ENCODE results near the gene MTMR3. TPM values are rescaled to one million over a fixed set of nuclear protein-coding genes. Genes with fewer than 3 reads are reported as not detected.

Gene MTMR3
- total and polyA plus RNA-seq, 3 experiments from 2014 or later = 19.7 to 22.5 (median 20.6) TPM

GRCh38 chr22:29992341-29993275 is 109.6 kb downstream of the MTMR3 start:
- Histone ChIP-seq H3K4me3 (ENCODE audit: low read length) (no peak overlapping the region), H3K27ac (ENCODE audit: low read depth, low read length) (no peak overlapping the region), H3K27me3 (ENCODE audit: insufficient read depth, low read length, poor library complexity, severe bottlenecking) (no peaks in the 10 kb centered on the region), H3K36me3 (ENCODE audit: insufficient read depth, low read length) (peaks cover 19% of the 10 kb centered on the region), H3K4me1 (ENCODE audit: insufficient read depth, low read length) (no peaks in the 10 kb centered on the region), H3K9me3 (ENCODE audit: low read length) (no peaks in the 10 kb centered on the region)
- Mint-ChIP-seq H3K27ac (peak overlapping the region in 1 of 8 donors; percentile 17), H3K36me3 (peaks cover 0 to 75% (median 22%) of the 10 kb centered on the region in 3 donors), H3K4me1 (peaks cover 5 to 10% (median 6%) of the 10 kb centered on the region in 3 donors), H3K4me3 (no peak overlapping the region), H3K27me3 (no peaks in the 10 kb centered on the region), H3K9me3 (no peaks in the 10 kb centered on the region)
- ChIA-PET CTCF (interaction anchor here (1.5 kb wide), 1 partner anchor 13 kb away, joined by 7 read pairs; no protein-coding TSS in a partner anchor), POLR2A (no interaction called here)
- DNase-seq = no peak

GRCh38 chr22:29994027-29994715 is 111.2 kb downstream of the MTMR3 start:
- Histone ChIP-seq H3K4me1 (ENCODE audit: insufficient read depth, low read length) (no peaks in the 10 kb centered on the region), H3K27ac (ENCODE audit: low read depth, low read length) (no peak overlapping the region), H3K27me3 (ENCODE audit: insufficient read depth, low read length, poor library complexity, severe bottlenecking) (no peaks in the 10 kb centered on the region), H3K36me3 (ENCODE audit: insufficient read depth, low read length) (peaks cover 19% of the 10 kb centered on the region), H3K4me3 (ENCODE audit: low read length) (no peak overlapping the region), H3K9me3 (ENCODE audit: low read length) (no peaks in the 10 kb centered on the region)
- Mint-ChIP-seq H3K27me3 (no peaks in the 10 kb centered on the region), H3K4me3 (no peak overlapping the region), H3K9me3 (no peaks in the 10 kb centered on the region), H3K4me1 (peaks cover 5 to 10% (median 6%) of the 10 kb centered on the region in 3 donors), H3K27ac (peak overlapping the region in 1 of 8 donors; percentile 15), H3K36me3 (peaks cover 0 to 73% (median 29%) of the 10 kb centered on the region in 3 donors)
- DNase-seq = no peak
- CTCF ChIA-PET = no interaction called here
- POLR2A ChIA-PET = no interaction called here

- Histone ChIP-seq H3K9me3 (ENCODE audit: low read length) (no peaks in the 10 kb centered on the region), H3K27me3 (ENCODE audit: insufficient read depth, low read length, poor library complexity, severe bottlenecking) (no peaks in the 10 kb centered on the region), H3K27ac (ENCODE audit: low read depth, low read length) (no peak overlapping the region), H3K36me3 (ENCODE audit: insufficient read depth, low read length) (peaks cover 19% of the 10 kb centered on the region), H3K4me3 (ENCODE audit: low read length) (no peak overlapping the region), H3K4me1 (ENCODE audit: insufficient read depth, low read length) (no peaks in the 10 kb centered on the region)
- Mint-ChIP-seq H3K27me3 (no peaks in the 10 kb centered on the region), H3K27ac (peak overlapping the region in 4 of 8 donors; percentile 31 to 70 (median 48)), H3K9me3 (no peaks in the 10 kb centered on the region), H3K36me3 (peaks cover 0 to 74% (median 26%) of the 10 kb centered on the region in 3 donors), H3K4me1 (peaks cover 5 to 10% (median 6%) of the 10 kb centered on the region in 3 donors), H3K4me3 (no peak overlapping the region)
- no peak for DNase-seq
- ChIA-PET CTCF (no interaction called here), POLR2A (no interaction called here)
These were observed 112.0 kb downstream of the MTMR3 start for GRCh38 chr22:29994943-29995342.

GRCh38 chr22:29997107-29997506 is 114.1 kb downstream of the MTMR3 start:
- Mint-ChIP-seq H3K9me3 (no peaks in the 10 kb centered on the region), H3K36me3 (peaks cover 0 to 73% (median 19%) of the 10 kb centered on the region in 3 donors), H3K4me1 (peaks cover 5 to 10% (median 6%) of the 10 kb centered on the region in 3 donors), H3K27me3 (no peaks in the 10 kb centered on the region), H3K27ac (peak overlapping the region in 3 of 8 donors; percentile 6 to 32 (median 23)), H3K4me3 (no peak overlapping the region)
- Histone ChIP-seq H3K36me3 (ENCODE audit: insufficient read depth, low read length) (peaks cover 15% of the 10 kb centered on the region), H3K27me3 (ENCODE audit: insufficient read depth, low read length, poor library complexity, severe bottlenecking) (no peaks in the 10 kb centered on the region), H3K27ac (ENCODE audit: low read depth, low read length) (no peak overlapping the region), H3K9me3 (ENCODE audit: low read length) (no peaks in the 10 kb centered on the region), H3K4me3 (ENCODE audit: low read length) (no peak overlapping the region), H3K4me1 (ENCODE audit: insufficient read depth, low read length) (no peaks in the 10 kb centered on the region)
- ChIA-PET POLR2A (no interaction called here), CTCF (no interaction called here)
- no peak for DNase-seq

GRCh38 chr22:29997516-29997915 is 114.5 kb downstream of the MTMR3 start:
- Mint-ChIP-seq H3K4me1 (peaks cover 5 to 10% (median 6%) of the 10 kb centered on the region in 3 donors), H3K27ac (peak overlapping the region in 3 of 8 donors; percentile 0 to 81 (median 2)), H3K4me3 (no peak overlapping the region), H3K36me3 (peaks cover 0 to 73% (median 18%) of the 10 kb centered on the region in 3 donors), H3K27me3 (no peaks in the 10 kb centered on the region), H3K9me3 (no peaks in the 10 kb centered on the region)
- Histone ChIP-seq H3K27ac (ENCODE audit: low read depth, low read length) (no peak overlapping the region), H3K9me3 (ENCODE audit: low read length) (no peaks in the 10 kb centered on the region), H3K27me3 (ENCODE audit: insufficient read depth, low read length, poor library complexity, severe bottlenecking) (no peaks in the 10 kb centered on the region), H3K4me1 (ENCODE audit: insufficient read depth, low read length) (no peaks in the 10 kb centered on the region), H3K4me3 (ENCODE audit: low read length) (no peak overlapping the region), H3K36me3 (ENCODE audit: insufficient read depth, low read length) (peaks cover 19% of the 10 kb centered on the region)
- POLR2A ChIA-PET = no interaction called here
- DNase-seq = no peak
- CTCF ChIA-PET = no interaction called here

- H3K27ac Mint-ChIP-seq = peak overlapping the region in 1 of 8 donors; percentile 81
- H3K4me3 ChIP-seq (ENCODE audit: low read length) = no peak overlapping the region
- no peaks in the 10 kb centered on the region for H3K4me1 ChIP-seq (ENCODE audit: insufficient read depth, low read length)
- H3K4me1 Mint-ChIP-seq = peaks cover 5 to 10% (median 6%) of the 10 kb centered on the region in 3 donors
- ChIA-PET CTCF (no interaction called here), POLR2A (no interaction called here)
- H3K4me3 Mint-ChIP-seq = no peak overlapping the region
- H3K9me3 ChIP-seq (ENCODE audit: low read length) = no peaks in the 10 kb centered on the region
- H3K27me3 ChIP-seq (ENCODE audit: insufficient read depth, low read length, poor library complexity, severe bottlenecking) = no peaks in the 10 kb centered on the region
- peaks cover 0 to 73% (median 19%) of the 10 kb centered on the region in 3 donors for H3K36me3 Mint-ChIP-seq
- H3K27me3 Mint-ChIP-seq = no peaks in the 10 kb centered on the region
- H3K36me3 ChIP-seq (ENCODE audit: insufficient read depth, low read length) = peaks cover 19% of the 10 kb centered on the region
- DNase-seq = no peak
- no peaks in the 10 kb centered on the region for H3K9me3 Mint-ChIP-seq
- no peak overlapping the region for H3K27ac ChIP-seq (ENCODE audit: low read depth, low read length)
These were observed 115.8 kb downstream of the MTMR3 start for GRCh38 chr22:29998627-29999384.

- Histone ChIP-seq H3K27ac (ENCODE audit: low read depth, low read length) (no peak overlapping the region), H3K4me3 (ENCODE audit: low read length) (no peak overlapping the region), H3K4me1 (ENCODE audit: insufficient read depth, low read length) (no peaks in the 10 kb centered on the region), H3K36me3 (ENCODE audit: insufficient read depth, low read length) (peaks cover 10% of the 10 kb centered on the region), H3K27me3 (ENCODE audit: insufficient read depth, low read length, poor library complexity, severe bottlenecking) (no peaks in the 10 kb centered on the region), H3K9me3 (ENCODE audit: low read length) (no peaks in the 10 kb centered on the region)
- Mint-ChIP-seq H3K4me3 (no peak overlapping the region), H3K27me3 (no peaks in the 10 kb centered on the region), H3K4me1 (peaks cover 0 to 3% (median 0%) of the 10 kb centered on the region in 3 donors), H3K36me3 (peaks cover 0 to 73% (median 18%) of the 10 kb centered on the region in 3 donors), H3K27ac (peak overlapping the region in 2 of 8 donors; percentile 0 to 47), H3K9me3 (no peaks in the 10 kb centered on the region)
- POLR2A ChIA-PET = no interaction called here
- DNase-seq = no peak
- CTCF ChIA-PET = no interaction called here
These were observed 117.6 kb downstream of the MTMR3 start for GRCh38 chr22:30000566-30000965.

All from CD8-positive, alpha-beta memory T cell (primary cell).